Coronary artery (tissue), 2 donors: ENCODE results near the gene GGT5.

Source experiments
- DNase-seq: peaks from one replicate; pipeline ENCODE4 v3.0.0-alpha.2; 2017; ENCODE audit warnings: low spot score
- H3K27ac ChIP-seq, 2 donors: fragments of 200-600 bp; sonication (generic); one replicate each; pipeline ENCODE4 v1.5.1; 2016 to 2019
- H3K4me3 ChIP-seq: fragments of 200-600 bp; sonication (generic); 2 replicates; pipeline ENCODE4 v1.5.1; 2016; ENCODE audit warnings: mild to moderate bottlenecking, moderate library complexity
- CTCF ChIP-seq: fragments of 200-600 bp; sonication (generic); IDR thresholded peaks from one replicate; pipeline ENCODE4 v1.5.1; 2019; ENCODE audit warnings: antibody characterized with exemption

The GGT5 gene

GRCh38 chr22:24225951-24226350 is 18.9 kb downstream of the GGT5 start:
- H3K27ac ChIP-seq, result no peak overlapping the region
- no peak for DNase-seq
- no peak for TF ChIP-seq CTCF

DNA sequence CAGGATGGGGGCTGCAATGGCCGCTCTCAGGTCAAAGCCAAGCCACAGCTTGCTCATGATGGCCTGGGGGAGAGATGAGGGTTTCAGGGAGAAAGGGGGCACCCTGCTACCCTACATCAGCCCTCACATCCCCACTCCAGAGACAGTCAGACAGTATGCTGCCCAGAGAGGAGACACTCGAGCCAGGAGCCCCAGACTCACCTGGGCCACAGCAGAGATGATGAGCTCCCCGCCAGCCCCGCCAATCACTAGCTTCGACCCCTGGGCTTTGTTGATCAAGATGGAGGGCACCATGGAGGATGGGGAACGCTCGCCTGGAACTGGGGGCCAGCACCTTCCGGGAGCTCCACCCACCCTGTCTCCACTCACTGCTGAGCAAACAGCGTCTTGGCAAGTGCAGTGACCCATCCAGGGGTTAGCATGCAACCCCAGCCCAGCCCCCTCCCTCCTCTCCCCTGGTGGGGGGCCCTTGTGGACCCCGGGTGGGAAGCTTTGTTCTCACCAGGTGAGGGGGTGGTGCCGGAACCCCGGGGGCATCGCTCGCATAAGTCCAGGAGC is 19.8 kb downstream of the GGT5 start:
- H3K4me3 ChIP-seq, result no peak overlapping the region
- no peak for TF ChIP-seq CTCF
- H3K27ac ChIP-seq, result no peak overlapping the region
- no peak for DNase-seq

More at GRCh38 chr22:24225951-24226350, 18.9 kb downstream of the GGT5 start:
- no peak overlapping the region for H3K4me3 ChIP-seq

GRCh38 chr22:24224468-24224867 is 20.4 kb downstream of the GGT5 start:
- TF ChIP-seq CTCF, result no peak
- Histone ChIP-seq H3K27ac (no peak overlapping the region), H3K4me3 (no peak overlapping the region)
- DNase-seq, result no peak

DNA sequence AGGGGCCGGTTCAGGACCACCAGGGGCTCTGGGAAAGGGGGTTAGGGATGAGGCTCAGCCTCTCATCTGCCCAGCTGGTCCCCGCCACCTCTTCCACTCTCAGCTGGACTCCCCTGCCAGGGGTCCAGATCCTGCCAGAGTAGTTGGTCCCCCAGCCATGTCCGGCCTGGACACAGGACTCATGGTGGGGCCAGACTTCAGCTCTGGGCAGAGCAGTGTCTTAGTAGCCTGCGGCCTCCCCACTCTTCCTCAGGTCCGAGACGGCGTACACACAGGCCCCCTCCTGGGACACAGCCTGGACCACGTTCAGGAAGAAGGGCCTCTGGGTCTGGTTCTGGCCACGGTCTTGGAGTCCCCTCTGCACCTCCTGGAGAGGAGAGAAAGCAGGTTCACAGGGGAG is 25.1 kb downstream of the GGT5 start:
- no peak for DNase-seq
- no peak for TF ChIP-seq CTCF
- Histone ChIP-seq H3K27ac (no peak overlapping the region), H3K4me3 (no peak overlapping the region)

DNA sequence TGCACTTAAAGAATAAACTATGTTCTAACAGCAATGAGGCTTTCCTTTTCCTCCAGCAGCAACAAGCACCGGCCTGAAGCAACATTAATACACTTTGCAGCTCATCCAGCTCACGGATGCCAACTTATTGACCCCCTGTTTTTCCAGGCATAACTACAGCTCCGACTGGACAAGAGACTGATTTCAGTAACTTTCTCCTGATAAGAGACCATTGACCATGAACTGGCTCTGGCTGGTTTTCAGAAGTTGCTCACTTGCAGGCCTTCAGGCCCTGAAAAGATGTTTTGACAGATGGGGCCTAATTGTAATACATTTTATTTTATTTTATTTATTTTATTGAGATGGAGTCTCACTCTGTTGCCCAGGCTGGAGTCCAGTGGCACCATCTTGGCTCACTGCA is 27.5 kb downstream of the GGT5 start:
- no peak overlapping the region for H3K27ac ChIP-seq
- TF ChIP-seq CTCF, result no peak

GRCh38 chr22:24216541-24217209 is 28.2 kb downstream of the GGT5 start:
- TF ChIP-seq CTCF, result no peak
- Histone ChIP-seq H3K4me3 (no peak overlapping the region), H3K27ac (no peak overlapping the region)
- no peak for DNase-seq

More for the DNA sequence above, 27.5 kb downstream of the GGT5 start:
- no peak for DNase-seq
- no peak overlapping the region for H3K4me3 ChIP-seq
